ENCODE data around the gene MAGI2.

MAGI2 gene

DNA sequence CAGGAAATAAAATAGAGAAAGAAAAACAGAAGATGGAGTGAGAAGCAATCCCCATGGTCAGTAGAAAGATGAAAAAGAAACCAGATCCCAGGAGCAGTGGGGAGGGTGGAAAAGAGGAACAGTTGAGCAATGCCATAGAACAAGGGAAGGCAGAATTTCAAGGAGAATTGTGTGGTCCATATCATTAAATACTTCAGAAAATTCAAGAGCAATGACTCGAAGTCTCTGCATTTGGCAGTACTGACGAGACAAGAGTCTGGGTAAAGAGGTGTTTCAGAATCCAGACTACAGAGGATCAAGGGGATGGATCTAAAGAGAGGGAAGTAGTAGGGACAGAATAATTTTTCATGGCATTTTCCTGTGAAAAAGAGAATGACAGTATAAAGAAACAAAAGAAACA, 1142.3 kb downstream of the MAGI2 start:
- H2AK5ac ChIP-seq (ENCODE audit: low read depth, low read length), result no peak overlapping the region
- H3K4me1 ChIP-seq (ENCODE audit: control insufficient read depth in 2 of 2, insufficient read depth in 1 of 2, low read depth in 1 of 2, low read length in 2 of 2), result no peaks in the 10 kb centered on the region
- no peak overlapping the region for H2BK12ac ChIP-seq (ENCODE audit: low read length)
- H3K79me1 ChIP-seq (ENCODE audit: low read depth, low read length), result no peaks in the 10 kb centered on the region
- no peak overlapping the region for H4K91ac ChIP-seq (ENCODE audit: low read depth, low read length, poor library complexity)
- no peak overlapping the region for H2AFZ ChIP-seq (ENCODE audit: low read length)
- H3K36me3 ChIP-seq (replicated peaks in 1 of 2; ENCODE audit: control insufficient read depth in 2 of 2, insufficient read depth in 2 of 2, low read length in 2 of 2), result no peaks in the 10 kb centered on the region
- no peak overlapping the region for H2BK5ac ChIP-seq (ENCODE audit: low read length)
- H3K4me2 ChIP-seq (ENCODE audit: insufficient read depth, low read length, poor library complexity, severe bottlenecking), result no peak overlapping the region
- H3K4ac ChIP-seq (ENCODE audit: low read length), result no peak overlapping the region
- no peak overlapping the region for H3K27ac ChIP-seq (replicated peaks; ENCODE audit: low read length)
- H3K23ac ChIP-seq (ENCODE audit: low read depth, low read length, poor library complexity), result no peak overlapping the region
- no peak overlapping the region for H3K4me3 ChIP-seq (ENCODE audit: low read length in 2 of 2)
- no peak overlapping the region for H3K14ac ChIP-seq (ENCODE audit: low read length)
- H2BK120ac ChIP-seq (ENCODE audit: low read depth, low read length), result no peak overlapping the region
- no CpG with 5 or more reads among the region's 2 CpGs for WGBS, 2 donors (ENCODE audit: extremely low coverage in 2 of 2, insufficient read length in 2 of 2, insufficient replicate concordance in 1 of 2)
- H4K8ac ChIP-seq (ENCODE audit: low read depth, low read length), result no peak overlapping the region
- no peaks in the 10 kb centered on the region for H3K9me3 ChIP-seq (replicated peaks in 1 of 2; ENCODE audit: control insufficient read depth in 2 of 2, insufficient read depth in 1 of 2, low read depth in 1 of 2, low read length in 2 of 2)
- H3K9ac ChIP-seq (ENCODE audit: low read depth, low read length, poor library complexity), result no peak overlapping the region
- no peak overlapping the region for H3K18ac ChIP-seq (ENCODE audit: low read length)
- no peaks in the 10 kb centered on the region for H3K27me3 ChIP-seq (ENCODE audit: control insufficient read depth in 3 of 3, insufficient read depth in 3 of 3, low read depth in 1 of 3, low read length in 3 of 3)
- no peak overlapping the region for H2BK15ac ChIP-seq (ENCODE audit: low read length)
- DNase-seq (ENCODE audit: low spot score), result no peak

DNA sequence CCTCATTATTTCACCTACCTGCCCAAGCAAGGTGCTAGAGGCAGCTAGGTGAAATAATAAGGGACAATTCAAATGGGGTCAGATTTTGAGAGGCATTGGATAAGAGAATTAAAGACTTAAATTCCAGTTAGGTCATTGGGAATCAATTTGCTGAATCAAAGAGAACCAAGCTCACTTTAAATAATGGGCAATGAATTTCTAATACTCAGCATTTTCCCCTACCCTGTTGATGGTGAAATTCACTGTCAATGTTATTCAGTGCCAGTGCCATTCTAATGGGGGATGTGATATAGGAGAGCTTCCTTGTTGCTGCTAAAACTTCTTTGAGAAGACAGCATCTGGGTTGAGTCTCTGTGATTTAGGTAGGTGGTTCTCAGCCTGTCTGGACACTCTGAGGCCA, 1145.6 kb downstream of the MAGI2 start:
- H2AFZ ChIP-seq (ENCODE audit: low read length), result no peak overlapping the region
- no peak overlapping the region for H3K9ac ChIP-seq (ENCODE audit: low read depth, low read length, poor library complexity)
- no peaks in the 10 kb centered on the region for H3K79me1 ChIP-seq (ENCODE audit: low read depth, low read length)
- no peak overlapping the region for H3K27ac ChIP-seq (replicated peaks; ENCODE audit: low read length)
- no peak overlapping the region for H3K4me3 ChIP-seq (ENCODE audit: low read length in 2 of 2)
- H3K4me1 ChIP-seq (ENCODE audit: control insufficient read depth in 2 of 2, insufficient read depth in 1 of 2, low read depth in 1 of 2, low read length in 2 of 2), result no peaks in the 10 kb centered on the region
- no peak overlapping the region for H2BK15ac ChIP-seq (ENCODE audit: low read length)
- H3K18ac ChIP-seq (ENCODE audit: low read length), result no peak overlapping the region
- no peak overlapping the region for H2BK12ac ChIP-seq (ENCODE audit: low read length)
- no peak overlapping the region for H2AK5ac ChIP-seq (ENCODE audit: low read depth, low read length)
- H2BK5ac ChIP-seq (ENCODE audit: low read length), result no peak overlapping the region
- no peak overlapping the region for H3K14ac ChIP-seq (ENCODE audit: low read length)
- no peaks in the 10 kb centered on the region for H3K9me3 ChIP-seq (replicated peaks in 1 of 2; ENCODE audit: control insufficient read depth in 2 of 2, insufficient read depth in 1 of 2, low read depth in 1 of 2, low read length in 2 of 2)
- no peaks in the 10 kb centered on the region for H3K36me3 ChIP-seq (replicated peaks in 1 of 2; ENCODE audit: control insufficient read depth in 2 of 2, insufficient read depth in 2 of 2, low read length in 2 of 2)
- DNase-seq (ENCODE audit: low spot score), result no peak
- no peak overlapping the region for H3K4me2 ChIP-seq (ENCODE audit: insufficient read depth, low read length, poor library complexity, severe bottlenecking)
- H3K23ac ChIP-seq (ENCODE audit: low read depth, low read length, poor library complexity), result no peak overlapping the region
- H4K8ac ChIP-seq (ENCODE audit: low read depth, low read length), result no peak overlapping the region
- H3K27me3 ChIP-seq (ENCODE audit: control insufficient read depth in 3 of 3, insufficient read depth in 3 of 3, low read depth in 1 of 3, low read length in 3 of 3), result no peaks in the 10 kb centered on the region
- H2BK120ac ChIP-seq (ENCODE audit: low read depth, low read length), result no peak overlapping the region
- H4K91ac ChIP-seq (ENCODE audit: low read depth, low read length, poor library complexity), result no peak overlapping the region
- H3K4ac ChIP-seq (ENCODE audit: low read length), result no peak overlapping the region

DNA sequence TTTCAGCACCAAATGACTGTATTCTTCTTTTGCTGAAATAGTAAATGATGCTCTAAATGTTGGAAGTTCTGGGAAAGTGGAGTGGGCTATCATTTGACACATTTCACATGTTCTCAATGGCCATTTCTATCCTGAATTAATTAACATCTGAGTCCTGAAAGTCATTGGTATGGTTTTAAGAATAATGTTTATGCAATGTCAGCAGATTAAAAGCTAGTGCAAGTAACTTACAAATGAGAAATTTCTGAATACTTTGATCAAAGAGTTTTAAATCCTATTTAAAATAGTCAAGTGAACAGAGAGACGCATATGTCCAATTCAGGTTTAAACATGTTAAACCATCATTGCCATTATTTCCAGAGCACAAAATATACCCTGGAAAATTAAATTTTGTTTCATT, 1146.8 kb downstream of the MAGI2 start:
- H2BK15ac ChIP-seq (ENCODE audit: low read length), result no peak overlapping the region
- H3K9ac ChIP-seq (ENCODE audit: low read depth, low read length, poor library complexity), result no peak overlapping the region
- H3K14ac ChIP-seq (ENCODE audit: low read length), result no peak overlapping the region
- H2AK5ac ChIP-seq (ENCODE audit: low read depth, low read length), result no peak overlapping the region
- H3K79me1 ChIP-seq (ENCODE audit: low read depth, low read length), result no peaks in the 10 kb centered on the region
- no peaks in the 10 kb centered on the region for H3K9me3 ChIP-seq (replicated peaks in 1 of 2; ENCODE audit: control insufficient read depth in 2 of 2, insufficient read depth in 1 of 2, low read depth in 1 of 2, low read length in 2 of 2)
- no peaks in the 10 kb centered on the region for H3K27me3 ChIP-seq (ENCODE audit: control insufficient read depth in 3 of 3, insufficient read depth in 3 of 3, low read depth in 1 of 3, low read length in 3 of 3)
- no peak overlapping the region for H3K27ac ChIP-seq (replicated peaks; ENCODE audit: low read length)
- no peak overlapping the region for H4K91ac ChIP-seq (ENCODE audit: low read depth, low read length, poor library complexity)
- H3K4ac ChIP-seq (ENCODE audit: low read length), result no peak overlapping the region
- H2AFZ ChIP-seq (ENCODE audit: low read length), result no peak overlapping the region
- no peak overlapping the region for H4K8ac ChIP-seq (ENCODE audit: low read depth, low read length)
- H3K18ac ChIP-seq (ENCODE audit: low read length), result no peak overlapping the region
- no peak for DNase-seq (ENCODE audit: low spot score)
- H3K36me3 ChIP-seq (replicated peaks in 1 of 2; ENCODE audit: control insufficient read depth in 2 of 2, insufficient read depth in 2 of 2, low read length in 2 of 2), result no peaks in the 10 kb centered on the region
- WGBS, 2 donors (ENCODE audit: extremely low coverage in 2 of 2, insufficient read length in 2 of 2, insufficient replicate concordance in 1 of 2), result no CpG with 5 or more reads among the region's 1 CpG
- no peak overlapping the region for H3K4me2 ChIP-seq (ENCODE audit: insufficient read depth, low read length, poor library complexity, severe bottlenecking)
- H3K23ac ChIP-seq (ENCODE audit: low read depth, low read length, poor library complexity), result no peak overlapping the region
- H3K4me1 ChIP-seq (ENCODE audit: control insufficient read depth in 2 of 2, insufficient read depth in 1 of 2, low read depth in 1 of 2, low read length in 2 of 2), result no peaks in the 10 kb centered on the region
- H2BK12ac ChIP-seq (ENCODE audit: low read length), result no peak overlapping the region
- no peak overlapping the region for H3K4me3 ChIP-seq (ENCODE audit: low read length in 2 of 2)
- H2BK120ac ChIP-seq (ENCODE audit: low read depth, low read length), result no peak overlapping the region
- no peak overlapping the region for H2BK5ac ChIP-seq (ENCODE audit: low read length)

DNA sequence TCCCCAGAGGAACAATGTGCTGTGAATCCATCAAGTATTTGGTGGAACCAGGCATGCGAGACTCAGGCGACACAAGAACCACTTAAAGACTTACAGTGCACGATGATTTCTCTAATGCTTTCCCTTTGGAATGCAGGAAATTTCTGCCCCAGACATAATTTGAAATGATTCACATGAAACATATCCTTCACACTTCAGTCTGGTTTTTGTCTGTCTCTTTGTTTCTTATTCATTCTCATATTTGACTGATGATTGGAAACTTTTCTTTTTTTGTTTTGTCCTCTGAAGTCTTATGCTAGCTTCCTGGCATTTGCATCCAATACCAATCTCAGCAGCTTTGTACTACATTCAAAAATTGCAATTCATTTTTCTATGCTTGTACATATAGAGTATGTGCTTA, 1152.1 kb downstream of the MAGI2 start:
- no peak overlapping the region for H2AK5ac ChIP-seq (ENCODE audit: low read depth, low read length)
- H3K9me3 ChIP-seq (replicated peaks in 1 of 2; ENCODE audit: control insufficient read depth in 2 of 2, insufficient read depth in 1 of 2, low read depth in 1 of 2, low read length in 2 of 2), result no peaks in the 10 kb centered on the region
- no peak overlapping the region for H2BK120ac ChIP-seq (ENCODE audit: low read depth, low read length)
- no peak overlapping the region for H2BK5ac ChIP-seq (ENCODE audit: low read length)
- H3K23ac ChIP-seq (ENCODE audit: low read depth, low read length, poor library complexity), result no peak overlapping the region
- H3K4me3 ChIP-seq (ENCODE audit: low read length in 2 of 2), result no peak overlapping the region
- H3K18ac ChIP-seq (ENCODE audit: low read length), result no peak overlapping the region
- WGBS, 2 donors (ENCODE audit: extremely low coverage in 2 of 2, insufficient read length in 2 of 2, insufficient replicate concordance in 1 of 2), result no CpG with 5 or more reads among the region's 3 CpGs
- peaks cover 0 to 2% of the 10 kb centered on the region in 2 donors for H3K4me1 ChIP-seq (ENCODE audit: control insufficient read depth in 2 of 2, insufficient read depth in 1 of 2, low read depth in 1 of 2, low read length in 2 of 2)
- H3K27me3 ChIP-seq (ENCODE audit: control insufficient read depth in 3 of 3, insufficient read depth in 3 of 3, low read depth in 1 of 3, low read length in 3 of 3), result no peaks in the 10 kb centered on the region
- no peaks in the 10 kb centered on the region for H3K79me1 ChIP-seq (ENCODE audit: low read depth, low read length)
- no peak overlapping the region for H2AFZ ChIP-seq (ENCODE audit: low read length)
- no peak overlapping the region for H3K9ac ChIP-seq (ENCODE audit: low read depth, low read length, poor library complexity)
- H3K27ac ChIP-seq (replicated peaks; ENCODE audit: low read length), result no peak overlapping the region
- DNase-seq (ENCODE audit: low spot score), result no peak
- no peak overlapping the region for H2BK15ac ChIP-seq (ENCODE audit: low read length)
- no peak overlapping the region for H3K4me2 ChIP-seq (ENCODE audit: insufficient read depth, low read length, poor library complexity, severe bottlenecking)
- no peak overlapping the region for H4K91ac ChIP-seq (ENCODE audit: low read depth, low read length, poor library complexity)
- H3K36me3 ChIP-seq (replicated peaks in 1 of 2; ENCODE audit: control insufficient read depth in 2 of 2, insufficient read depth in 2 of 2, low read length in 2 of 2), result no peaks in the 10 kb centered on the region
- no peak overlapping the region for H4K8ac ChIP-seq (ENCODE audit: low read depth, low read length)
- no peak overlapping the region for H2BK12ac ChIP-seq (ENCODE audit: low read length)
- no peak overlapping the region for H3K14ac ChIP-seq (ENCODE audit: low read length)
- no peak overlapping the region for H3K4ac ChIP-seq (ENCODE audit: low read length)

All from neuronal stem cell (in vitro differentiated cells).